Endothelial cell of umbilical vein (primary cell): ENCODE measurements around the gene RPS6KA4.

Experiments used
- CTCF ChIP-seq, 2 donors: IDR thresholded peaks; 1 replicate in 1 of 2; 2 replicates in 1 of 2; pipeline ENCODE4 v1.5.1; 2011; ENCODE audit warnings: low read length in 2 of 2, mild to moderate bottlenecking in 2 of 2, moderate library complexity in 2 of 2, control low read depth in 1 of 2, inconsistent platforms in 1 of 2, low read depth in 1 of 2; ENCODE audit not compliant: insufficient read depth in 1 of 2; ENCODE audit errors: extremely low read depth in 1 of 2
- EZH2 ChIP-seq: IDR thresholded peaks from 2 replicates; pipeline ENCODE4 v1.6.1; 2012; ENCODE audit warnings: borderline replicate concordance, low read depth, mild to moderate bottlenecking, moderate library complexity, low read length, inconsistent platforms; ENCODE audit not compliant: severe bottlenecking
- GATA2 ChIP-seq: IDR thresholded peaks from 2 replicates; pipeline ENCODE4 v1.7.0; 2011; ENCODE audit warnings: low read depth, mild to moderate bottlenecking, moderate library complexity, mixed read lengths, low read length; ENCODE audit not compliant: insufficient read length, insufficient read depth
- JUN ChIP-seq: IDR thresholded peaks from 2 replicates; pipeline ENCODE4 v1.6.1; 2011; ENCODE audit warnings: borderline replicate concordance, low read depth; ENCODE audit not compliant: insufficient read length, insufficient read depth
- MAX ChIP-seq: IDR thresholded peaks from 2 replicates; pipeline ENCODE4 v1.6.1; 2011; ENCODE audit not compliant: insufficient read depth, insufficient read length
- MYC ChIP-seq: IDR thresholded peaks from one replicate; pipeline ENCODE4 v1.6.1; 2011; ENCODE audit warnings: mild to moderate bottlenecking, low read depth, low read length
- POLR2A ChIP-seq: IDR thresholded peaks from 2 replicates; pipeline ENCODE4 v1.6.1; 2012; ENCODE audit warnings: low read depth, mild to moderate bottlenecking, control low read depth, low read length
- POLR2AphosphoS5 ChIP-seq: IDR thresholded peaks from 2 replicates; pipeline ENCODE4 v1.6.1; 2012; ENCODE audit warnings: low read depth, mild to moderate bottlenecking, control low read depth, low read length, moderate library complexity; ENCODE audit not compliant: insufficient read depth

GRCh38 chr11:64419257-64419790, 60.4 kb downstream of the RPS6KA4 start:
- no peak for TF ChIP-seq CTCF (IDR thresholded peaks at IDR 0.05; ENCODE audit: extremely low read depth in 1 of 2, insufficient read depth in 1 of 2, low read depth in 1 of 2, low read length in 2 of 2)
- TF ChIP-seq MYC: no peak
- TF ChIP-seq POLR2AphosphoS5: no peak
- no peak for TF ChIP-seq POLR2A
- TF ChIP-seq EZH2: no peak
- no peak for TF ChIP-seq MAX
- TF ChIP-seq JUN: no peak
- TF ChIP-seq GATA2: no peak
